Bone marrow (tissue), 2 donors: ENCODE data around the gene NAPB.
"Not testable (repeated sequence)": the region's sequence is repeated elsewhere in the genome, so short reads cannot be mapped to it uniquely, and the experiment has no call there.

Source experiments
- DNase-seq, 2 donors: peaks; one replicate each; lab custom pipeline; 2025; lab: John Stamatoyannopoulos, UW

Gene NAPB

GRCh38 chr20:23420943-23421931, at the start of gene NAPB:
Gene NAPB, minus strand, starts transcription at chr20:23421488. Its CDS starts 86 bp downstream, at chr20:23421402.
- peak; percentile 66 to 80 for DNase-seq

GRCh38 chr20:23466961-23467360, 45.7 kb upstream of the NAPB start:
- not testable (repeated sequence) for DNase-seq

- DNase-seq = no peak
Observed at GRCh38 chr20:23461180-23461579, 39.9 kb upstream of the NAPB start.

- DNase-seq = peak in 1 of 2 donors; percentile 9
Observed at GRCh38 chr20:23459461-23460150, 38.3 kb upstream of the NAPB start.

GRCh38 chr20:23456873-23457272, 35.6 kb upstream of the NAPB start:
- DNase-seq = no peak

GRCh38 chr20:23456409-23456808, 35.1 kb upstream of the NAPB start:
- peak in 1 of 2 donors; percentile 24 for DNase-seq

- no peak for DNase-seq
Observed at GRCh38 chr20:23455639-23456038, 34.4 kb upstream of the NAPB start.

GRCh38 chr20:23454816-23455215, 33.5 kb upstream of the NAPB start:
- no peak for DNase-seq

GRCh38 chr20:23453549-23454543, 32.6 kb upstream of the NAPB start:
- no peak for DNase-seq

GRCh38 chr20:23452776-23453175, 31.5 kb upstream of the NAPB start, which contains the start of gene CST11:
Gene CST11, minus strand, starts transcription at chr20:23452876. Its CDS starts 65 bp downstream, at chr20:23452811.
- no peak for DNase-seq

- DNase-seq = no peak
Observed at GRCh38 chr20:23451956-23452487, 30.7 kb upstream of the NAPB start.

- no peak for DNase-seq
Observed at GRCh38 chr20:23450877-23451276, 29.6 kb upstream of the NAPB start.

- peak in 1 of 2 donors; percentile 10 for DNase-seq
Observed at GRCh38 chr20:23449421-23449820, 28.1 kb upstream of the NAPB start.

GRCh38 chr20:23448167-23448566, 26.9 kb upstream of the NAPB start:
- DNase-seq = no peak

- DNase-seq = no peak
Observed at GRCh38 chr20:23446505-23446904, 25.2 kb upstream of the NAPB start.

GRCh38 chr20:23445596-23446217, 24.4 kb upstream of the NAPB start:
- no peak for DNase-seq

GRCh38 chr20:23444859-23445258, 23.6 kb upstream of the NAPB start:
- no peak for DNase-seq

GRCh38 chr20:23442436-23442835, 21.1 kb upstream of the NAPB start:
- no peak for DNase-seq

- peak; percentile 19 to 44 for DNase-seq
Observed at GRCh38 chr20:23441850-23442313, 20.6 kb upstream of the NAPB start.

- no peak for DNase-seq
Observed at GRCh38 chr20:23440004-23440403, 18.7 kb upstream of the NAPB start.

GRCh38 chr20:23438661-23439060, 17.4 kb upstream of the NAPB start:
- DNase-seq = no peak
